NCI-H524 treated with DMSO at 0.1 percent for 48 hours (cell line): ENCODE measurements around the gene KLF1.

Experiments used
- DNase-seq: peaks from one replicate; lab custom pipeline; 2025; lab: John Stamatoyannopoulos, UW

KLF1 gene

GRCh38 chr19:12838182-12838885 lies 48.7 kb downstream of the KLF1 start, which contains the start of gene MAST1:
MAST1 (plus strand) TSS chr19:12838515; CDS start chr19:12838573, 58 bp downstream.
- no peak for DNase-seq

- DNase-seq, result no peak
Observed at GRCh38 chr19:12837225-12837624, 49.8 kb downstream of the KLF1 start.

GRCh38 chr19:12836529-12836863 lies 50.5 kb downstream of the KLF1 start:
- DNase-seq, result no peak

GRCh38 chr19:12834976-12835757 lies 51.8 kb downstream of the KLF1 start:
- DNase-seq, result peak; percentile 17

- no peak for DNase-seq
Observed at GRCh38 chr19:12834566-12834943, 52.4 kb downstream of the KLF1 start, which contains the start of gene RTBDN. RTBDN (minus strand) TSS chr19:12834579; CDS start chr19:12829979, 4,600 bp downstream.
